Measurements from ENCODE around the gene FDX2. TPM values are rescaled to one million over a fixed set of nuclear protein-coding genes. Genes with fewer than 3 reads are reported as not detected.
A peak's percentile ranks its signal among the peaks of the same experiment; 100 is the strongest.

Gene FDX2
- total and polyA plus RNA-seq, 2 of the 13 experiments (the other 11 are each of a cell fraction or from before 2014, with no cell fraction given), result 21.0 to 24.7 TPM

DNA sequence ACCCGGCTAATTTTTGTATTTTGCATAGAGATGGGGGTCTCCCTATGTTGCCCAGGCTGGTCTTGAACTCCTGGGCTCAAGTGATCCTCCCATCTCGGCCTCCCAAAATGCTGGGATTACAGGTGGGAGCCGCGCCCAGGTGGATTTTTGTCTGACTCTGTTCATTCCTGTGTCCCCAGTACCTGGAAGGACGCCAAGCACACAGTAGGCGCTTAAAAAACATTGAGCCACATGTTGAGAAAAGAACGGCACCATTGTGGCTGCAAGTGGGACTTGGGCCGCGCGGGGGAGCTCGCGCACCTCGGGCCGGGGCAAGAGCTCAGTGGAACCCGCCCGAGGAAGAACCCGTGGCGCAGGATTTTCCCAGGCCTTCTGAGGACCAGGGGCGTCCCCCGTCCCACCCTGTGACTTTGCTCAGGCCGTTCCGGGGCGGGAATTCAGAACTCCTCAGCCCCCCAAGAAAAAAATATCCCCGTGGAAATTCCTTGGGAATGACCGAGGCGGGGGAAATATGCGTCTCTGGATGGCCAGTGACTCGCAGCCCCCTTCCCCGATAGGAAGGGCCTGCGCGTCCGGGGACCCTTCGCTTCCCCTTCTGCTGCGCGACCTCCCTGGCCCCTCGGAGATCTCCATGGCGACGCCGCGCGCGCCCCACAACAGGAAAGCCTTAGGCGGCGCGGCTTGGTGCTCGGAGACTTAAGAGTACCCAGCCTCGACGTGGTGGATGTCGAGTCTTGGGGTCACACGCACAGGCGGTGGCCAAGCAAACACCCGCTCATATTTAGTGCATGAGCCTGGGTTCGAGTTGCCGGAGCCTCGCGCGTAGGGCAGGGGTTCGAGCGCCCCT, 46.3 kb downstream of the FDX2 start (continued):
- TF ChIP-seq ARID3A (IDR thresholded peaks at IDR 0.05; ENCODE audit: low read depth, low read length) (no peak), THAP11 (CRISPR knock-in tag; IDR thresholded peaks at IDR 0.05) (0 out of 2 replicates have a peak, but pooled peaks have one; percentile 36), DMAP1 (CRISPR knock-in tag; IDR thresholded peaks at IDR 0.05) (peak; percentile 28; the same call in 1 of the 2 replicates), ZGPAT (CRISPR knock-in tag; IDR thresholded peaks at IDR 0.05) (peak; percentile 60; the same call in 1 of the 2 replicates), ZNF572 (CRISPR knock-in tag; IDR thresholded peaks at IDR 0.05) (0 out of 2 replicates have a peak, but pooled peaks have one; percentile 22), BCL6 (CRISPR knock-in tag; IDR thresholded peaks at IDR 0.05) (0 out of 2 replicates have a peak, but pooled peaks have one; percentile 20), ZNF446 (CRISPR knock-in tag; IDR thresholded peaks at IDR 0.05) (no peak), NFKB2 (CRISPR knock-in tag; IDR thresholded peaks at IDR 0.05; ENCODE audit: borderline replicate concordance) (no peak), GABPB1 (CRISPR knock-in tag; IDR thresholded peaks at IDR 0.05) (peak; percentile 51; the same call in 1 of the 2 replicates), ZFP1 (CRISPR knock-in tag; IDR thresholded peaks at IDR 0.05) (0 out of 2 replicates have a peak, but pooled peaks have one; percentile 33), FOXO1 (CRISPR knock-in tag; IDR thresholded peaks at IDR 0.05) (0 out of 2 replicates have a peak, but pooled peaks have one; percentile 22), SAP130 (CRISPR knock-in tag; IDR thresholded peaks at IDR 0.05; ENCODE audit: low read depth) (peak; percentile 59), FOXA1 (IDR thresholded peaks at IDR 0.05) (no peak), FOXA1 (CRISPR knock-in tag; IDR thresholded peaks at IDR 0.05) (0 out of 2 replicates have a peak, but pooled peaks have one; percentile 30), MED8 (CRISPR knock-in tag; IDR thresholded peaks at IDR 0.05; ENCODE audit: insufficient replicate concordance) (no peak), ERF (CRISPR knock-in tag; IDR thresholded peaks at IDR 0.05) (0 out of 2 replicates have a peak, but pooled peaks have one; percentile 38)
- TF ChIP-seq, protein P1, sequence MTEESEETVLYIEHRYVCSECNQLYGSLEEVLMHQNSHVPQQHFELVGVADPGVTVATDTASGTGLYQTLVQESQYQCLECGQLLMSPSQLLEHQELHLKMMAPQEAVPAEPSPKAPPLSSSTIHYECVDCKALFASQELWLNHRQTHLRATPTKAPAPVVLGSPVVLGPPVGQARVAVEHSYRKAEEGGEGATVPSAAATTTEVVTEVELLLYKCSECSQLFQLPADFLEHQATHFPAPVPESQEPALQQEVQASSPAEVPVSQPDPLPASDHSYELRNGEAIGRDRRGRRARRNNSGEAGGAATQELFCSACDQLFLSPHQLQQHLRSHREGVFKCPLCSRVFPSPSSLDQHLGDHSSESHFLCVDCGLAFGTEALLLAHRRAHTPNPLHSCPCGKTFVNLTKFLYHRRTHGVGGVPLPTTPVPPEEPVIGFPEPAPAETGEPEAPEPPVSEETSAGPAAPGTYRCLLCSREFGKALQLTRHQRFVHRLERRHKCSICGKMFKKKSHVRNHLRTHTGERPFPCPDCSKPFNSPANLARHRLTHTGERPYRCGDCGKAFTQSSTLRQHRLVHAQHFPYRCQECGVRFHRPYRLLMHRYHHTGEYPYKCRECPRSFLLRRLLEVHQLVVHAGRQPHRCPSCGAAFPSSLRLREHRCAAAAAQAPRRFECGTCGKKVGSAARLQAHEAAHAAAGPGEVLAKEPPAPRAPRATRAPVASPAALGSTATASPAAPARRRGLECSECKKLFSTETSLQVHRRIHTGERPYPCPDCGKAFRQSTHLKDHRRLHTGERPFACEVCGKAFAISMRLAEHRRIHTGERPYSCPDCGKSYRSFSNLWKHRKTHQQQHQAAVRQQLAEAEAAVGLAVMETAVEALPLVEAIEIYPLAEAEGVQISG (CRISPR knock-in tag; IDR thresholded peaks at IDR 0.05), result peak; percentile 48; the same call in 1 of the 2 replicates
- TF ChIP-seq, protein P2, sequence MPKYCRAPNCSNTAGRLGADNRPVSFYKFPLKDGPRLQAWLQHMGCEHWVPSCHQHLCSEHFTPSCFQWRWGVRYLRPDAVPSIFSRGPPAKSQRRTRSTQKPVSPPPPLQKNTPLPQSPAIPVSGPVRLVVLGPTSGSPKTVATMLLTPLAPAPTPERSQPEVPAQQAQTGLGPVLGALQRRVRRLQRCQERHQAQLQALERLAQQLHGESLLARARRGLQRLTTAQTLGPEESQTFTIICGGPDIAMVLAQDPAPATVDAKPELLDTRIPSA (CRISPR knock-in tag; IDR thresholded peaks at IDR 0.05; ENCODE audit: borderline replicate concordance), result peak; percentile 31; the same call in 1 of the 2 replicates
- TF ChIP-seq, protein P3, sequence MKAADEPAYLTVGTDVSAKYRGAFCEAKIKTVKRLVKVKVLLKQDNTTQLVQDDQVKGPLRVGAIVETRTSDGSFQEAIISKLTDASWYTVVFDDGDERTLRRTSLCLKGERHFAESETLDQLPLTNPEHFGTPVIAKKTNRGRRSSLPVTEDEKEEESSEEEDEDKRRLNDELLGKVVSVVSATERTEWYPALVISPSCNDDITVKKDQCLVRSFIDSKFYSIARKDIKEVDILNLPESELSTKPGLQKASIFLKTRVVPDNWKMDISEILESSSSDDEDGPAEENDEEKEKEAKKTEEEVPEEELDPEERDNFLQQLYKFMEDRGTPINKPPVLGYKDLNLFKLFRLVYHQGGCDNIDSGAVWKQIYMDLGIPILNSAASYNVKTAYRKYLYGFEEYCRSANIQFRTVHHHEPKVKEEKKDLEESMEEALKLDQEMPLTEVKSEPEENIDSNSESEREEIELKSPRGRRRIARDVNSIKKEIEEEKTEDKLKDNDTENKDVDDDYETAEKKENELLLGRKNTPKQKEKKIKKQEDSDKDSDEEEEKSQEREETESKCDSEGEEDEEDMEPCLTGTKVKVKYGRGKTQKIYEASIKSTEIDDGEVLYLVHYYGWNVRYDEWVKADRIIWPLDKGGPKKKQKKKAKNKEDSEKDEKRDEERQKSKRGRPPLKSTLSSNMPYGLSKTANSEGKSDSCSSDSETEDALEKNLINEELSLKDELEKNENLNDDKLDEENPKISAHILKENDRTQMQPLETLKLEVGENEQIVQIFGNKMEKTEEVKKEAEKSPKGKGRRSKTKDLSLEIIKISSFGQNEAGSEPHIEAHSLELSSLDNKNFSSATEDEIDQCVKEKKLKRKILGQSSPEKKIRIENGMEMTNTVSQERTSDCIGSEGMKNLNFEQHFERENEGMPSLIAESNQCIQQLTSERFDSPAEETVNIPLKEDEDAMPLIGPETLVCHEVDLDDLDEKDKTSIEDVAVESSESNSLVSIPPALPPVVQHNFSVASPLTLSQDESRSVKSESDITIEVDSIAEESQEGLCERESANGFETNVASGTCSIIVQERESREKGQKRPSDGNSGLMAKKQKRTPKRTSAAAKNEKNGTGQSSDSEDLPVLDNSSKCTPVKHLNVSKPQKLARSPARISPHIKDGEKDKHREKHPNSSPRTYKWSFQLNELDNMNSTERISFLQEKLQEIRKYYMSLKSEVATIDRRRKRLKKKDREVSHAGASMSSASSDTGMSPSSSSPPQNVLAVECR (CRISPR knock-in tag; IDR thresholded peaks at IDR 0.05; ENCODE audit: borderline replicate concordance), result peak; percentile 38
